Measurements from ENCODE around the gene PCDH10.
A peak's percentile ranks its signal among the peaks of the same experiment; 100 is the strongest.
"Not testable (repeated sequence)": the region's sequence is repeated elsewhere in the genome, so short reads cannot be mapped to it uniquely, and the experiment has no call there.

The PCDH10 gene

DNA sequence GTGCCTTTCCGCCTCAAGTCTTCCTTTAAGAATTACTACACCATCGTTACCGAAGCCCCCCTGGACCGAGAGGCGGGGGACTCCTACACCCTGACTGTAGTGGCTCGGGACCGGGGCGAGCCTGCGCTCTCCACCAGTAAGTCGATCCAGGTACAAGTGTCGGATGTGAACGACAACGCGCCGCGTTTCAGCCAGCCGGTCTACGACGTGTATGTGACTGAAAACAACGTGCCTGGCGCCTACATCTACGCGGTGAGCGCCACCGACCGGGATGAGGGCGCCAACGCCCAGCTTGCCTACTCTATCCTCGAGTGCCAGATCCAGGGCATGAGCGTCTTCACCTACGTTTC lies 2.2 kb downstream of the PCDH10 start:
- DNase-seq = peak; percentile 14

DNA sequence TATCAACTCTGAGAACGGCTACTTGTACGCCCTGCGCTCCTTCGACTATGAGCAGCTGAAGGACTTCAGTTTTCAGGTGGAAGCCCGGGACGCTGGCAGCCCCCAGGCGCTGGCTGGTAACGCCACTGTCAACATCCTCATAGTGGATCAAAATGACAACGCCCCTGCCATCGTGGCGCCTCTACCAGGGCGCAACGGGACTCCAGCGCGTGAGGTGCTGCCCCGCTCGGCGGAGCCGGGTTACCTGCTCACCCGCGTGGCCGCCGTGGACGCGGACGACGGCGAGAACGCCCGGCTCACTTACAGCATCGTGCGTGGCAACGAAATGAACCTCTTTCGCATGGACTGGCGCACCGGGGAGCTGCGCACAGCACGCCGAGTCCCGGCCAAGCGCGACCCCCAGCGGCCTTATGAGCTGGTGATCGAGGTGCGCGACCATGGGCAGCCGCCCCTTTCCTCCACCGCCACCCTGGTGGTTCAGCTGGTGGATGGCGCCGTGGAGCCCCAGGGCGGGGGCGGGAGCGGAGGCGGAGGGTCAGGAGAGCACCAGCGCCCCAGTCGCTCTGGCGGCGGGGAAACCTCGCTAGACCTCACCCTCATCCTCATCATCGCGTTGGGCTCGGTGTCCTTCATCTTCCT lies 2.7 kb downstream of the PCDH10 start:
- DNase-seq = peak; percentile 5

DNA sequence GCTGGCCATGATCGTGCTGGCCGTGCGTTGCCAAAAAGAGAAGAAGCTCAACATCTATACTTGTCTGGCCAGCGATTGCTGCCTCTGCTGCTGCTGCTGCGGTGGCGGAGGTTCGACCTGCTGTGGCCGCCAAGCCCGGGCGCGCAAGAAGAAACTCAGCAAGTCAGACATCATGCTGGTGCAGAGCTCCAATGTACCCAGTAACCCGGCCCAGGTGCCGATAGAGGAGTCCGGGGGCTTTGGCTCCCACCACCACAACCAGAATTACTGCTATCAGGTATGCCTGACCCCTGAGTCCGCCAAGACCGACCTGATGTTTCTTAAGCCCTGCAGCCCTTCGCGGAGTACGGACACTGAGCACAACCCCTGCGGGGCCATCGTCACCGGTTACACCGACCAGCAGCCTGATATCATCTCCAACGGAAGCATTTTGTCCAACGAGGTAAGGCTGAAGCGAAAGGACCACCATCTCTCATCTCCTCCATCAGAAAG lies 3.3 kb downstream of the PCDH10 start:
- no peak for DNase-seq

DNA sequence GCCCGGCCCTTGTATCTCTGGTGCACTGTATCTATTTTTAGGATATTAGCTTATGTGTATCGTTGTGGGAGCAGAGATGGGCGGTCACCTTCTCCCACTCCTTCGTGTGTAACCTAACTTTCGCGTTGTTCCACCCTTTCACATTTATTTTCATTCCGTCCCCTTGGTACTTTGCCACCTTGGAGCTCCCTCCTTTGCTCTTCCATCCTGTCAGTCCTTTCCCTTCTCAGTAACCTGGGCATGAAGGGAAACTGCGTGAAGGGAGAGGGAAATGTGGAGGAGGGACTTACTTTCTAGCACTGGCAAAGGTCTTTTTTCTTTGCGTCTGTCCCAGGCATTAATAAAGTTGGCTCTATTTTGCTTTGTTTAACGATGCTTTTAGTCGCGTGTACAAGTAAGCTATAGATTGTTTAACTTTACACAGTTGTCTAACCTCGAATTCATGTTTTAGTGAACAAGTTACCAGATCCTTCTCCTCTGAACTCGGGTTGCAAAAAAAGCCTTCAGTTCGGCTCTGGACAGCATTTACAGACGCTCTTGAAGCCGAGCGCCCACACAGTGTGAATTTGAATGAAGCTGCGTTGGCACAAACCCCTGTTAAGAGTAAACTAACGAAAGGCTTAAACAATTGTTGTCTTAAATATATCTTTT lies 3.9 kb downstream of the PCDH10 start:
- no peak for DNase-seq

DNA sequence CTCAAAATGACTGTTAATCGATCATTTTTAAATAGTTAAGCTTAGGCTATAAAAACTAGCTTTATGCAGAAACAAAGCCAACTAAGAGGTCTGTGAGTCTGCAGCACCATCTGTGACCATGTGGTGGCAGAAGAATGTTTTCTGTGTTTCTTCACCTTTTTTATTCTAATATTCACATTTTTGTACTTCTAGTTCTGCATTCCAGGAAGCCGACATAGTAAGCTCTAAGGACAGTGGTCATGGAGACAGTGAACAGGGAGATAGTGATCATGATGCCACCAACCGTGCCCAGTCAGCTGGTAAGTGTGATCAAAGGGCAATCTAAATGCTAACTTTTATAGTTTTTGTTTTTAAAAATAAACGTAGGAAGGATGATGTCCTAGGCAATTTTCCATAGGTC lies 5.6 kb downstream of the PCDH10 start:
- DNase-seq = peak; percentile 51

DNA sequence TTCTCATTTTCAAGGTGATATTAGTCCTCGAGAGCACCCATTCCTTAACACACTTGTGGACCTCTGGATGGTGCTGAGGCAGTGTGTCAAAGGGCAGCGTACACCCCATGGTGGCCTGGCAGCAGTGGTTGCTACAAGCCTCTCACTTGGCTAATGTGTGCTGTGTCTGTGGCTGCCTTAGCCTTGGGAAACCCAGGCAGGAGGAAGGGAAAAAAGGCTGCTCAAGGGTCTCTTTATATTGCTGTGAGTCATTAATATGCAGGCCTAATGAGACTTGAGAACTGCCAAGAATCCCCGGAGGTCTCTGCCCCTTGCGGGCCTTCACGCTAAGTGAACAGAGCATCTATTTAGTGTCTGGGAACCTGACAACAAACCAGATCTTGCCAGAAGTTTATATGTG lies 7.0 kb downstream of the PCDH10 start:
- no peak for DNase-seq

DNA sequence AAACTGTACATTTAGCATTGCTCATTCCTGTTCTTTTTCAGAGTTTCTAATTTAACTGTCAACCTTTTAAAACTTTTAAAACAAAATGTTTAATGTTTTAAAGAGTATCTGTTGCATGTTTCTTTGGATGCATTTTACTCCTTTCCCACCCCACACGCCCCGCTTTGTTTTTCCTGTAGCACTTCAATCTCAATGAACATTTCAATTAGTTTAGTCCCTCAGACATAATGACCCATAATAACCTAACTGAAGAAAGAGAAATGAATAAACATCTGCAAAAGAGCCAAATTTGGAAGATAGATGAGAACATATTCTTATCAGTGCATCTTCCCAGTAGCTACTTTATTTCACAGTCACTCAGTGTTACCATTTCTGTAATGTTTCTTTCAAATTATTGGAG lies 7.5 kb downstream of the PCDH10 start:
- no peak for DNase-seq

DNA sequence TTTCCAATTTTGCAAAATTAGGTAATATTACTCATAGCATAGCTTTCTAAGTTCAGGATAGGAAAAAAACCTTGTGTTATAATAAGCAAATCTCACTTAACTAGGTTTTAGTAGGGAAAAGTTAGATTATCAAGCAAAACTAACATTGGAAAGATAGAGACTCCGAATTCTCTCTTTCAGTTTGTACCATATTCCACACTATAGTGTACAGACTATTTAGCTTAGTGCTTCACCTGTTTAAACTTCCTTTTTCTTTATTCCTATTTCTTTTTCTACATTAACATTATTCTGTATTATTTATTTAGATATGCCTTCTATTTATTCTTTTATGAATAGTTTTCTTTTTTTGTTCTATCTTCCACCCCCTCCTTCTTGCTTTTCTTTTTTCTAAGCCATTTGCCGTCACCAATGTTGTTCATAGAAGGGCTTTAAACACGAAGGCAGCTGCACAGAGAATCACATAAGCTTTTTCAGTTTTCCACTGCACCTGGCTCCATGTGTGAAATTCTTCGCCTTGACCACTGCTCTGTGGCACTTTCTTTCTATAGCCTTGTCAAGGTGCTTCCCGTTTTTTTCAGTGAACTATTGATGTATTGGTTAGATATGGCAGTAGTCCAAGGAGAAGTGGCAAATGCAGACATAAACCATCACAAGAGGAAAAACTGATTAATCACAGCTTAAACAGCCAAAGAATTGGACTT lies 8.5 kb downstream of the PCDH10 start:
- DNase-seq = peak; percentile 57

DNA sequence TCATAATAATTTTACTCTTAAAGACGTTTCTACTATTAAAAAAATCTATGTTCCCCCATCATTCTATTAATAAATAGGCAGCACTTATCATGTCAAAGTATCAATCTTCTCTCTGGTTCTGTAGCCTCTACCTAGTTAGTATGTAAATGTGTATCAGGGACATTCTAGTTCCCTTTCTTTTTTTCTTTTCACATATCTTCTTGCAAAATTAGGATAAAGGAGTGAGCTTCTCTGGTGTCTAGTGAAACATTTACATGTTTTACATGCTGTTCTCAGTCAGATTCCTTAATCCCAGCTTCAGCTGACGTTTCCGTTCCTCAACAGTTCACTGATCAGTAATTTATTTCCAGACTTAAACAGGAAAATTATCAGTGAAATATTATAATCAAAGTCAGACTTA lies 11.8 kb downstream of the PCDH10 start:
- no peak for DNase-seq

DNA sequence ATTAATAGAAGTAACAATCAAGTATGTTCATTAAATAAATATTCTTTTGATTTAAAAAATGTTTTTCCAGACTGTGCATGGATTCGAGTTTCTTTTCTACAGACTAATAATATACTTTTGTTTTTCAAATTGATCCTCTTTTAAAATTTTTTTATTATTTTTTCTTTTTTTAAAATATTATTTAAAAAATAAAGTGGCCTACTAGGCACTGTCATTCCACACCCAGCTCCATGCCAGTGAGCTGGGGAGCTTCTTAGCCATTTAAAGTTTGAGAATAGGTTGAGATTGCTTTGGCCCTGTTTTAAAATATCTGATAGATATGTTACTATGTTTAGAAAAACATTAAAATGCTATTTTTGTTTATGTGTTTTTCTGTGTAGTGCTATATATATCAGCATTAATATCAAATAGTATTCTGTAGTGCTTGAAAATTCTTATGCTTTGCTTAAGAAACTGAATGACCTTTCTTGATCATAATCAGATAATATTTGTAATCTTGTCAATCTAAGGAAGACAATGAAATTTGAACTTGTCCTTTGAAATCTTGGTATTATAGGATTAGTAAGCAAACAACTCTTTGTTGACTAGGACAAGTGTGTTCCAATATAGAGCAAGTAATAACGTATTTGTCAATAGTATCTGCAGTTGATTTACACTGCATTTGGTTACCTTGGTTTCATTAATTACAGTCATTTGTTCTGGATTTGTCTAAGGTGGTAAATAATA lies 12.6 kb downstream of the PCDH10 start:
- no peak for DNase-seq

DNA sequence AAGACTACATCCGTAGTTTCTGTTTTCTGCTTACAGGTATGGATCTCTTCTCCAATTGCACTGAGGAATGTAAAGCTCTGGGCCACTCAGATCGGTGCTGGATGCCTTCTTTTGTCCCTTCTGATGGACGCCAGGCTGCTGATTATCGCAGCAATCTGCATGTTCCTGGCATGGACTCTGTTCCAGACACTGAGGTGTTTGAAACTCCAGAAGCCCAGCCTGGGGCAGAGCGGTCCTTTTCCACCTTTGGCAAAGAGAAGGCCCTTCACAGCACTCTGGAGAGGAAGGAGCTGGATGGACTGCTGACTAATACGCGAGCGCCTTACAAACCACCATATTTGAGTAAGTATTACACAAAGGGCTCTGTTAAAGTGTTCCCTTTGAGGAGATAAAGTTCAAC lies 13.8 kb downstream of the PCDH10 start:
- no peak for DNase-seq

DNA sequence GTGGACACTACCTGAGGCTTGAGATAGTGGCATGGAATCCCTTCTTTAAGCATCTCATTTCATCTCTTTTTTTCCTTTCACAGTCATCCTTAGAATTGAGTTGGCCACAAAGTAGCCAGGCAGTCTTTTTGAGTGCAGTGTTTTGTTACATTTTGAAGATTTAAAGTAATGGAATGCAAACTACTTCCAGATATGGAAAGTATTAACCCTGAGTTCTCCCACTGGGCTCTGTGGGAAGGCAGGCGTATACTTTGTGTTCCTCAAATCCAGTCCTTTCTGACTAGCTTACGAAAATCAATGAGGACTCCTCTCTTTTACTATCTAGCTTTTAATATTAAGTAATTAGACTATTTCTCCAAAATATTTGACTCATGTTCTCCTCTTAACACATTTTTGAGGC lies 29.9 kb downstream of the PCDH10 start:
- DNase-seq = no peak

DNA sequence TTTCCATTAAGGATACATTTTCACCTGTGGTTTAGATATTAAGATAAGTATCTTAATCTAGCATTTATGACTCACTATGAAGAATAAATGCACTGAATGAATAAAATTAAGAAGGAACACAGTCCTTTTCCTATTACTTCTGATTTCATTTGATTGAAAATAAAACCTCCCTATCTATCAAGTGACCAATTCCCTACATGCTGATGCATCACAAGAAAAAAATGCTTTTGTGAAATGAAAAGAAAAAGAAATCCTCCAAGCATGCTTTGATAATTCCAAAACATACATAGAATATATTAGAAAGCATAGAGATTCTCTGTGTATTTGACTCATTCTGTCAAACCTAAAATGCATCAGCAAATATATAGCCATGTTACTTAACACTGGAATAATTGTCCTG lies 37.1 kb downstream of the PCDH10 start:
- DNase-seq = no peak

DNA sequence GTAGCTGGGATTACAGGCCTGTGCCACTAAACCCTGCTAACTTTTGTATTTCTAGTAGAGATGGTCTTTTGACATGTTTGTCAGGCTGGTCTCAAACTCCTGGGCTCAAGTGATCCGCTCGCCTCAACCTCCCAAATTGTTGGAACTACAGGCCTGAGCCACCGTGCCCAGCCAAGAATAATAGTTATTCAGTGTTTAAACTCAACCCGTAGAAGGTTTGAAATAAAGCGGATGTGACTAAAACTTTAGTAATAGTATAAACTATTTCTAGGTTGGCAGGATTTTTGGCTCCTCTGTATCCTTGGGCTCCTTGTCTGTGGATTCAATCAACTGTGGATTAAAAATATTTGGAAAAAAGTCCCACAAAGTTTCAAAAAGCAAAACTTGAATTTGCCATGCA lies 37.8 kb downstream of the PCDH10 start:
- DNase-seq = no peak

DNA sequence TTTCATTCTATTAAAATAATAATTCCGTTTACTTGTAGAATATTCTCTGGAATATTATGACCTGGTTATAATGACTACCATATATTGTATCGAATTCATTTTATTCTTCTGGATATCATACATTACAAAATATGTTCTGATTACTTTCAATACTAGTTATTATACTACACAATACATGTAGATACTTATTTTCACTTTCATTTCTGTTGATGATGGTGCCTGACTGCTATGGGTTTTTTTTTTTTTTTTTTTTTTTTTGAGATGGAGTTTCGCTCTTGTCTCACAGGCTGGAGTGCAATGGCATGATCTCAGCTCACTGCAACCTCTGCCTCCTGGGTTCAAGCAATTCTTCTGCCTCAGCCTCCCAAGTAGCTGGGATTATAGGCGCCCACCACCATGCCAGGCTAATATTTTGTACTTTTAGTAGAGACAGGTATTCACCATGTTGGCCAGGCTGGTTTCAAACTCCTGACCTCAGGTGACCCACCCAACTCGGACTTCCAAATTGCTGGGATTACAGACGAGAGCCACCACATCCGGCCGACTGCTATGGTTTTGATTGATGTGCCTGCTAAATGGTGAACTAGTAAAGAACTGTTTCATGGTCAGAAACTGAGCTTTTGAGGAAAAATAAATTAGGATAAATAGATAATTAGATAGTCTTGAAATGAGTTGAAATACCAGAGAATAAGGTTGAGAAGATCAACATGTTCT lies 39.5 kb downstream of the PCDH10 start:
- no peak for DNase-seq

DNA sequence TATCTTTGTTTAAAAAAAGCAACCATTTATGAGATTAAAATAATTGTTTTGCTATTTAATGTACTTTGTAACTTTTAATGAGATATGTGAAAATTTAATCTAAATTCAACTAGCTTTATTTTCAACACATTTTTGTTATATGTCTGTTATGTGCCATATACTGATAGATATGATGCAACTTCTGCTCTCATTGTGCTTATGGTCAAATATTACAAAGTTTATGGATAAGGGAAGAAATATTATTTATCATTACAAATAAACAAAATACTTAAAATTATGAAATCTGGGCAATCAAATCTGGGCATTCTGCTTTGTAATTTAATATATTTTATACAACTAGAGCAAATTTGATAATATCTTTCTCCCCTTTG lies 40.0 kb downstream of the PCDH10 start:
- DNase-seq = no peak

DNA sequence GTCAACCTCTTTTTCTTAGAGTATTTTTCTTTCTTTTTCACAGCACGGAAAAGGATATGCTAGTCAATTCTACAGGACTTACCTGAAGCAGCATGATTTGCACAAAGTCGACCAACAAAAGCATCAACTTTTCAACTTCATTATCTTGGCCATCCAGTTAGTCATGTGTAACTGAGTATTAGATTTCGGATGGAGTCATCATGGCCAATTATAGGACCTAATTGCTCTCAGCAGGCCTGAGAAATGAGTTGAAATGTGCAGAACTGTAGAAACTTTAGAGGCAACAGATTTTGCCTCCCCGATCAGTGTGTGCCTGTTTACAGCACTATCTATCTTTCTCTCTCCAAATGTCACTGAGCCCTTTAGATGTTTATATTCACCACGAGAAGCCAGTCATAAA lies 41.0 kb downstream of the PCDH10 start:
- no peak for DNase-seq

DNA sequence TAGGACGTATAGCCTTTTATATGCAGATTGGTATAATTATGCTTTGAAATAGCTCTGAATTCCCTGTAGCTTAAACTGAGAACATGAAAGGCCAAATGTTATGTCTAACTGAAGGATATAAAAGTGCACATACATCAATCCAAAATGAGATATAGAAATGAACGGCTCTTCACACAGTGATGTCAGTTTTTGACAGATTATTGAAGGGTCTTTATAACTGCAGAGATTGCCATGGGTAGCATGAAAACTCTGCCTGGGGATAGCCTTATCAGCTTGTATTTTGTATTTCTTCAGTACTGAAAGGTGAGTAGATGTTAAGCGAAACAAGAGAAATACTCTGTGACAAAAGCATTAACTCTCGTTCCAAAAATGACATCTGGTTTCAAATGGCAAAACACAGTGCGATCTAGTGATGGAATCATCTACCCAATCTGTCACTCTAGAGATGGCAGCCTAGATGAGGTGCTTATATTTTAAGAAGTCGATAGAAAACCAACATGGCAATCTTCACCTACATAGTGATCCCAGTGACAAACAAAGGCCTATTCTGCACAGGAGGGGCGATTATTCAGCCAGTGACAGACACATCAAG lies 59.7 kb downstream of the PCDH10 start:
- no peak for DNase-seq

DNA sequence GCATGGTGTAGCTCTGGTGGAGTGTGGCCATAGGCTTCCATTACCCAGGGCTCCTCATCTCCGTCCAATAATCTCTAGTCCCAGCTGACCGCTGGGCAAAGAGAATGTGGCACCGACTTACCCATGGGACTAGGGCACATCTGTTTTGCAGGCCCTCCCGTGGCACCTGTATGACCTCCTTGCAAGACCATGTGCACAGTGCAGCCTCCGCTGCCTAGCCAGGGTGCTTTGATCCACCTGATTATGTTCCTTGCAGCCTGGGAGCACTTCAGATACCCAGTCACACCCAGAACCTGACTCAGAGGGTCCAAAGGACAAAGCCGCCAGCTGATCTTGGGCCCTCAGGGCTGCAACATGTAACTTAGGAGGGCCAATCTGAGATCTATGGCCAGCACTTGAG lies 84.8 kb downstream of the PCDH10 start:
- no peak for DNase-seq

DNA sequence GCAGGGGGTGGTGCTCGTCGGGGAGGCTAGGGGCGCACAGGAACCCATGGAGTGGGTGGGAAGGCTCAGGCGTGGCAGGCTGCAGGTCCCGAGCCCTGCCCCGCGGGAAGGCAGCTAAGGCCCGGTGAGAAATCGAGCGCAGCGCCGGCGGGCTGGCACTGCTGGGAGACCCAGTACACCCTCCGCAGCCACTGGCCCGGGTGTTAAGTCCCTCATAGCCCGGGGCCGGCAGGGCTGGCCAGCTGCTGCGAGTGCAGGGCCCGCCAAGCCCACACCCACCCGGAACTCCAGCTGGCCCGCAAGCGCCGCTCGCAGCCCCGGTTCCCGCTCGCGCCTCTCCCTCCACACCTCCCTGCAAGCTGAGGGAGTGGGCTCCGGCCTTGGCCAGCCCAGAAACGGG lies 91.4 kb downstream of the PCDH10 start:
- not testable (repeated sequence) for DNase-seq
